Epithelial cell of proximal tubule (primary cell): ENCODE results near the gene FXYD7. TPM values are rescaled to one million over a fixed set of nuclear protein-coding genes. Genes with fewer than 3 reads are reported as not detected.
A peak's percentile ranks its signal among the peaks of the same experiment; 100 is the strongest.

Experiments
- DNase-seq: peaks from one replicate; pipeline ENCODE4 v3.0.0-alpha.2; 2011; ENCODE audit warnings: low read depth
- H3K4me3 ChIP-seq: 2 replicates; pipeline ENCODE4 v1.5.1; 2011; ENCODE audit warnings: low read depth, mild to moderate bottlenecking, low read length
- total RNA-seq: library from RNA; depleted of rRNA; stranded (reverse); fragments of >200 nt; gene quantifications from 2 replicates; pipeline ENCODE4 v1.2.3, GENCODE V29; 2015
- TF ChIP-seq, protein P1 (sequence below): conservative IDR thresholded peaks from 2 replicates; pipeline ENCODE4 v1.5.1; 2012; ENCODE audit warnings: low read depth, mild to moderate bottlenecking, low read length

The FXYD7 gene
- total RNA-seq, 1 donor from 2014 or later: not detected

GRCh38 chr19:35141837-35142605 lies 1.0 kb upstream of the FXYD7 start:
- DNase-seq: no peak
- TF ChIP-seq, protein P1, sequence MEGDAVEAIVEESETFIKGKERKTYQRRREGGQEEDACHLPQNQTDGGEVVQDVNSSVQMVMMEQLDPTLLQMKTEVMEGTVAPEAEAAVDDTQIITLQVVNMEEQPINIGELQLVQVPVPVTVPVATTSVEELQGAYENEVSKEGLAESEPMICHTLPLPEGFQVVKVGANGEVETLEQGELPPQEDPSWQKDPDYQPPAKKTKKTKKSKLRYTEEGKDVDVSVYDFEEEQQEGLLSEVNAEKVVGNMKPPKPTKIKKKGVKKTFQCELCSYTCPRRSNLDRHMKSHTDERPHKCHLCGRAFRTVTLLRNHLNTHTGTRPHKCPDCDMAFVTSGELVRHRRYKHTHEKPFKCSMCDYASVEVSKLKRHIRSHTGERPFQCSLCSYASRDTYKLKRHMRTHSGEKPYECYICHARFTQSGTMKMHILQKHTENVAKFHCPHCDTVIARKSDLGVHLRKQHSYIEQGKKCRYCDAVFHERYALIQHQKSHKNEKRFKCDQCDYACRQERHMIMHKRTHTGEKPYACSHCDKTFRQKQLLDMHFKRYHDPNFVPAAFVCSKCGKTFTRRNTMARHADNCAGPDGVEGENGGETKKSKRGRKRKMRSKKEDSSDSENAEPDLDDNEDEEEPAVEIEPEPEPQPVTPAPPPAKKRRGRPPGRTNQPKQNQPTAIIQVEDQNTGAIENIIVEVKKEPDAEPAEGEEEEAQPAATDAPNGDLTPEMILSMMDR: no peak
- no peak overlapping the region for H3K4me3 ChIP-seq

DNA sequence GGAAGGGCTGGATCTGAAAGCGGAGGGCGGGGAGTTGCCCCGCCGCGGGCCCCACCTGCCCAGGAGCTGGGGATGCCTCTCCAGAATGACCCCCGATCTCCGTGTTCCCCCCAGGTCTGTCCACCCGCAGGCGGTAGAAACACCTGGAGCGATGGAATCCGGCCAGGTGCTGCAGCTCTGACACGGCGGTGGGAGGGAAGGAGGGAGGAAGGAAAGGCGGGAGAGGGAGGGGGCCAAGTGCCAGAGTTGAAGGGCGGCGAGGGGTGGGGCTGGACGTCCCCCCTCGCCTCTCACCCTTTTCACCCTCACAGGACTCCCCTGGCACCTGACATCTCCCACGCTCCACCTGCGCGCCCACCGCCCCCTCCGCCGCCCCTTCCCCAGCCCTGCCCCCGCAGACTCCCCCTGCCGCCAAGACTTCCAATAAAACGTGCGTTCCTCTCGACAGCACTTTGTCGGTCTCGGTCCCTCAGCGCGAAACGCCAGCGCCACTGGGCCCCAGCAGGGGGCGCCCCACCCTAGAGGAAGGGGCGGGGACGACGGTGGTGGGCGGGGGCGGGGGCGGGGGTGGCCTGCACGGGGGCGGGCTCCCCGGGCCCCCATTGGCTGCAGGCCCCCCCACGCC lies 337 bp upstream of the FXYD7 start:
- no peak for DNase-seq
- H3K4me3 ChIP-seq: no peak overlapping the region
- TF ChIP-seq, protein P1: peak; percentile 53

DNA sequence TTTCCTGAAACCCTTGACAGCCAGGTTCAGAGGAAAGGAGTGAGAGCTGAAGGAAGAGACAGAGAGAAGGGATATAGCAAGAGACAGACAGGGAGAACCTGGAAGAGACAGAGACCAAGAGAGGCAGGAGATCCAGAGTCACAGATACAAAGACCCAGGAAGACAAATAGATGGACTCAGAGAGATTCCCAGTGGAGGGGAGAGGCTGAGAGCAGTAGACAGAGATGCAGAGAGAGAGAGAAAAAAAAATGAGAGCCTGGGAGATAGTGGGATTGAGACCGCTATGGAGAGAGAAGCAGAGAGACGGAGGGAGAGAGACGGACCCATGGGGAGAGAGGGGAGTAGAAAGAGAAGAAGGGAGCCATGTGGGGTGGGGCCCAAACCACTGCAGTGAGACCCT lies 763 bp downstream of the FXYD7 start:
- no peak for DNase-seq
- H3K4me3 ChIP-seq: no peak overlapping the region
- TF ChIP-seq, protein P1: no peak

DNA sequence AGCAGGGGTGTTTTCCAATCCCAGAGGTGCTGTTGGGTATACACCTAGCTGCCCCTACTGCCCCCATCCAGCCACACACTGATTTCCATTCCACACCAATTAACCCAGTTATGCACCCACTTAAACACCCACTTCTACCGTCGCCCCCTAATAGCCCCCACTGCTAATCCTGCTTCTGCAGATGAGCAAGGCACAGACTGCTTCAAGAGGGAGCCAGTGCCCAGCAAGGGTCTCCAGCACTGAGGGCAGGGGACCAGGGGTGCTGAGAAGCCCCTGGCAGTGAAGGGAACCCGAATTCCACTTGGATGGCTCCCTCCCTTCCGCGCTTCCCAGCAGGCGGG lies 1.2 kb downstream of the FXYD7 start:
- TF ChIP-seq, protein P1: no peak
- no peak overlapping the region for H3K4me3 ChIP-seq
- no peak for DNase-seq

DNA sequence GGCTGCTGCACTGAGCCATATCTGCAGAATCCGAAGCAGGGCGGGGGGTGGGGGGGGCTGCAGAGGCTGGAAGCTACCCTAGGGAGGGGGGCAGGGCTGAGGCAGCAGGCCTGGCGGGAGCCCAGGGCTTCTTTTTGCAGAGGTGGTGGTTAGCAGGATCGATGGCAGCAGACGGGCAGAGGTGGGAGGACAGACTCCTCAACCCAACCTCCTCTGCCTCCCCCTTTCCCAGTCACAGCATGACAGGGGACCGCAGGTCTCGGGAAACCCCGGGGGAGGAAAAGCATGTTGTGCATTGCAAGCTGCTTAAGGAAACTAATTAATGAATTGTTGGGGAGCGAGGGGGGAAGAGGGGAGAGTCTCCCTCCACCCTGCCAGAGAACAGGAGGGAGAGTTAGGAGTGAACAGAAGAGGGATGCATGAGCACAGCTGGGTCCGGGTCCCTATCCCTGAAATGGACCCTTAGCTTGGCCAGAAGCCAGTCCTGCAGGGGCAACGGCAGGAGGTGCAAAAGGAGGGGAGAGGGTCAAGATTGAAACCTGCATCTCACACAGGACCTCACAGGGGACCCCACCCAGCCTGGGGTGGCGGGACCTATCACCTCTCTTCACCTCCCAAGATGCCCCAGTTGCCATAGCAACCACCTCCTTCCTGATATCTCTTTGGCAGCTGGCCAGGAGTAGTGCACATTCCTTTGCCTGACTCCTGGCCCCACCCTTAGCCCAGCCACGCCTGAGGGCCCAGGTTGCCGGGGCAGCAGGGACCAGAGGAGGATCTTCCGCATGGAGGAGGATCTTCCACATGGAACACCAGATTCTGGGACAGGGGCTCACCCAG lies 1.8 kb downstream of the FXYD7 start:
- DNase-seq: no peak
- TF ChIP-seq, protein P1: no peak
- H3K4me3 ChIP-seq: no peak overlapping the region

DNA sequence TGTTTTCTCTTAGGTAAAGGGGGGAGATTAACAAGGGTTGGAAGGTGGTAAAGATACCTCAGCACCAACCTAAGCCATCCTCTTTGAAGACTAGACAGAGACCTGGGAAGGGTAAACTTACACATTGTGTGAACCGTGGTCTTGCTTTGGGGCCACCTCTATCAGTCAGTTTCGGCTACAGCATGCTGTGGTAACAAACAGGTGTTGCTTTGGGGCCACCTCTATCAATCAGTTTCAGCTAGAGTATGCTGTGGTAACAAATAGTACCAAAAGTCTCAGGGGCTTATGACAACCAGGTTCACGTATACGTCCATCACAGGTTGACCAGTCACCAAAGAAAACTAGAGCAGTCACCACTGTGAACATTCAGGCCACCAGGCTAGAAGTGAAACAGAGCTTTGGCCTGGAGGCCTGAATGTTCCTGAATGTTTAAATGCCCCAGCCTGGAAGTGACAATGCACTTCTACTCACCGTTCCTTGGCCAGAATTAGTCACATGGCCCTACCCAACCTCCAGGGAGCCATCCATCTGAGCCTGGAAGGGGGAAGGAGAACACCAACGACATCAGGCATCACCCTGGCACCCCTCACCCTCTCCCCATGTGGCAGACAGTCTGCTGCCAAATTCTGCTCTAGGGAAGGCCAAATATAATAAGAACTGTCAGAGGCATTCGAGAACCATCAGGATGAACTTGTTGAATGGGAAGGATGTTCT lies 3.8 kb downstream of the FXYD7 start:
- H3K4me3 ChIP-seq: no peak overlapping the region
- DNase-seq: no peak
- TF ChIP-seq, protein P1: no peak
